HL-60 (cell line): Measurements from ENCODE around the gene AGPAT4.

Source experiments
- DNase-seq, 2 experiments: peaks; one replicate each; pipeline ENCODE4 v3.0.0-alpha.2; 2010 to 2020; ENCODE audit warnings: low read depth in 1 of 2, low spot score in 1 of 2
- H3K27ac ChIP-seq: fragments of 250-450 bp; sonication (Bioruptor Pico); replicated peaks from 2 replicates; pipeline ENCODE4 v1.5.1; 2020; ENCODE audit warnings: mild to moderate bottlenecking, moderate library complexity
- H3K27me3 ChIP-seq: fragments of 250-450 bp; sonication (Bioruptor Pico); 2 replicates; pipeline ENCODE4 v1.5.1; 2021; ENCODE audit warnings: mild to moderate bottlenecking, moderate library complexity; ENCODE audit not compliant: insufficient read depth, poor library complexity, severe bottlenecking
- H3K4me3 ChIP-seq: replicated peaks from 2 replicates; pipeline ENCODE4 v1.5.1; 2011; ENCODE audit warnings: mild to moderate bottlenecking, control low read depth, low read length; ENCODE audit not compliant: insufficient read depth
- GABPA ChIP-seq: IDR thresholded peaks from 2 replicates; pipeline ENCODE4 v1.6.1; 2012; ENCODE audit warnings: low read depth
- POLR2AphosphoS5 ChIP-seq: IDR thresholded peaks from 2 replicates; pipeline ENCODE4 v1.6.1; 2012; ENCODE audit warnings: low read depth
- SPI1 ChIP-seq: IDR thresholded peaks from 2 replicates; pipeline ENCODE4 v1.6.1; 2012; ENCODE audit warnings: low read depth, mild to moderate bottlenecking, borderline replicate concordance
- TF ChIP-seq, protein P1 (sequence below): IDR thresholded peaks from one replicate; pipeline ENCODE4 v1.5.1; 2011; ENCODE audit warnings: low read length, control low read depth, inconsistent platforms; ENCODE audit not compliant: insufficient read depth
- TF ChIP-seq, protein P2 (sequence below): IDR thresholded peaks from 2 replicates; pipeline ENCODE4 v1.6.1; 2012; ENCODE audit warnings: low read depth; ENCODE audit not compliant: insufficient replicate concordance

Gene AGPAT4

DNA sequence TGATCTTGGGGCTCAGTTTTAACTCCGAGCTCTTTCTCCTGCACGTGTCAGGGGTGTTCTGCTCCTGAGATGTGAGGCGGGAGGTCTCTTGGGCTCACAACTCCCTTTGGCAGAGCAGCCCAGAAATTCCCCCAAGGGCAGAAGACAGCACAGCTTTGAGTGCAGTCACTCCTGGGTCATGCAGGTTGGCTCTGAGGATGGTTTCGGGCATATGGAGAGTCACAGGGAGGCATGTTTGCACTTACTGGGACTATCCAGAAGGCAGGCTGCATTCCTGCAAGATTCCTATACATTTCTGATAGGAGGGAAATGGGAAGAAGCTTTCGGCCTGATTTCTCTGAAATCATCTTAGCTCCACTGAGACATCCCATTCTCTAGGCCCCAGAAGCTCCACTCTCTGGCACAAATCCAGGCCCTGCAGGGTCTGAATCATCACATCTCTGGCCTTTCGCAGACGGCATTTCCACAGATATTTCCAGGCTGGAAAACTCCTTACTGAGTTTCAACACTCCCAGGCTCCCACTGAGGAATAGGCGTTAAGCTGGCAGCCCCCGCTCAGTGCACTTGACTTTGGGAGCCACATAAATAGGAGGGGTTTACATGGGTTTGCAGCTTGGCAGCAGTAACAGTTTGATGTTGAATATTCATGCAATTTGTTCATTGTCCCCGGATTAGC lies 39.7 kb downstream of the AGPAT4 start:
- no peak overlapping the region for H3K27ac ChIP-seq
- TF ChIP-seq GABPA (no peak), POLR2AphosphoS5 (no peak), SPI1 (no peak)
- TF ChIP-seq, protein P1, sequence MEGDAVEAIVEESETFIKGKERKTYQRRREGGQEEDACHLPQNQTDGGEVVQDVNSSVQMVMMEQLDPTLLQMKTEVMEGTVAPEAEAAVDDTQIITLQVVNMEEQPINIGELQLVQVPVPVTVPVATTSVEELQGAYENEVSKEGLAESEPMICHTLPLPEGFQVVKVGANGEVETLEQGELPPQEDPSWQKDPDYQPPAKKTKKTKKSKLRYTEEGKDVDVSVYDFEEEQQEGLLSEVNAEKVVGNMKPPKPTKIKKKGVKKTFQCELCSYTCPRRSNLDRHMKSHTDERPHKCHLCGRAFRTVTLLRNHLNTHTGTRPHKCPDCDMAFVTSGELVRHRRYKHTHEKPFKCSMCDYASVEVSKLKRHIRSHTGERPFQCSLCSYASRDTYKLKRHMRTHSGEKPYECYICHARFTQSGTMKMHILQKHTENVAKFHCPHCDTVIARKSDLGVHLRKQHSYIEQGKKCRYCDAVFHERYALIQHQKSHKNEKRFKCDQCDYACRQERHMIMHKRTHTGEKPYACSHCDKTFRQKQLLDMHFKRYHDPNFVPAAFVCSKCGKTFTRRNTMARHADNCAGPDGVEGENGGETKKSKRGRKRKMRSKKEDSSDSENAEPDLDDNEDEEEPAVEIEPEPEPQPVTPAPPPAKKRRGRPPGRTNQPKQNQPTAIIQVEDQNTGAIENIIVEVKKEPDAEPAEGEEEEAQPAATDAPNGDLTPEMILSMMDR: no peak
- TF ChIP-seq, protein P2, sequence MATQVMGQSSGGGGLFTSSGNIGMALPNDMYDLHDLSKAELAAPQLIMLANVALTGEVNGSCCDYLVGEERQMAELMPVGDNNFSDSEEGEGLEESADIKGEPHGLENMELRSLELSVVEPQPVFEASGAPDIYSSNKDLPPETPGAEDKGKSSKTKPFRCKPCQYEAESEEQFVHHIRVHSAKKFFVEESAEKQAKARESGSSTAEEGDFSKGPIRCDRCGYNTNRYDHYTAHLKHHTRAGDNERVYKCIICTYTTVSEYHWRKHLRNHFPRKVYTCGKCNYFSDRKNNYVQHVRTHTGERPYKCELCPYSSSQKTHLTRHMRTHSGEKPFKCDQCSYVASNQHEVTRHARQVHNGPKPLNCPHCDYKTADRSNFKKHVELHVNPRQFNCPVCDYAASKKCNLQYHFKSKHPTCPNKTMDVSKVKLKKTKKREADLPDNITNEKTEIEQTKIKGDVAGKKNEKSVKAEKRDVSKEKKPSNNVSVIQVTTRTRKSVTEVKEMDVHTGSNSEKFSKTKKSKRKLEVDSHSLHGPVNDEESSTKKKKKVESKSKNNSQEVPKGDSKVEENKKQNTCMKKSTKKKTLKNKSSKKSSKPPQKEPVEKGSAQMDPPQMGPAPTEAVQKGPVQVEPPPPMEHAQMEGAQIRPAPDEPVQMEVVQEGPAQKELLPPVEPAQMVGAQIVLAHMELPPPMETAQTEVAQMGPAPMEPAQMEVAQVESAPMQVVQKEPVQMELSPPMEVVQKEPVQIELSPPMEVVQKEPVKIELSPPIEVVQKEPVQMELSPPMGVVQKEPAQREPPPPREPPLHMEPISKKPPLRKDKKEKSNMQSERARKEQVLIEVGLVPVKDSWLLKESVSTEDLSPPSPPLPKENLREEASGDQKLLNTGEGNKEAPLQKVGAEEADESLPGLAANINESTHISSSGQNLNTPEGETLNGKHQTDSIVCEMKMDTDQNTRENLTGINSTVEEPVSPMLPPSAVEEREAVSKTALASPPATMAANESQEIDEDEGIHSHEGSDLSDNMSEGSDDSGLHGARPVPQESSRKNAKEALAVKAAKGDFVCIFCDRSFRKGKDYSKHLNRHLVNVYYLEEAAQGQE: no peak
- no peak for DNase-seq
- no peaks in the 10 kb centered on the region for H3K27me3 ChIP-seq
- no peak overlapping the region for H3K4me3 ChIP-seq

DNA sequence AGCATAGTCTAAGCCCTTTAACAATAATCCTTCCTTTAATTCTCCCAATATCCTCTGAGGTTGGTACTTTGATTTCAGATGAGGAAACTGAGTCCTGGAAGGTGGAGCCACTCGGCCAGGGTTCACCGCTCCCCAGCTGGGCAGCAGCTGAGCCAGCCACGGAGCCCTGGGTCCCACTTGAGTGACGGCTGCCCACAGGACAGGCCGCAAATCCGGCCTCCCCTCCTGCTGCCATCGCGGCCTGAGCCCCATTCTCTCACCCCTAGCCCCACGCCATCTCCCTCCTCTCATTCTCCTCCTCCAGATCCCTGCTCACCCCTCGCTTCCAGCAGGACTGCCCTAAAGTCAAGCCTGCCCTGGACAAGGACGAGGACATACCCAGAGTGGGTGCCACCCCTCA lies 41.4 kb downstream of the AGPAT4 start:
- DNase-seq: no peak
- Histone ChIP-seq H3K4me3 (no peak overlapping the region), H3K27me3 (no peaks in the 10 kb centered on the region), H3K27ac (no peak overlapping the region)
- TF ChIP-seq, protein P1: no peak
- TF ChIP-seq POLR2AphosphoS5: no peak
- no peak for TF ChIP-seq SPI1
- TF ChIP-seq, protein P2: no peak
- no peak for TF ChIP-seq GABPA

DNA sequence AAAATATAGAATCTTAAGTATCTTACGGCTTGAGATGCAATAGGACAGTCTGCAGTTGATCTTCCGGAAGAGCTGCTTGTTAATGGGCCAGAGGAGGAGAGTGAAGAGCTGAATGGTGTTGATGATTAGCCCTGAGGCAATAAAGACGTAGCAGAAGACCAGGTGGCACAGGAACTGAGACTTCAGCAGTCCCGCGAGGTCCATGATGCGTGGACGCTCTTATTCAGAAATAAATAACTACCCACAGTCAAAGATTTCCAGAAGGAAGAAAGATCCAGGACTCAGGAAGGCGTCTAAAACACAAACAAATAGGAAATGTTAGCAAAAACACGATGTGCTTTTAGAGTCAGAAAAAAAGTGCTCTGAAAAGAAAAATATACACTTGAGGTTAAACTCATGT lies 41.9 kb downstream of the AGPAT4 start:
- H3K4me3 ChIP-seq: no peak overlapping the region
- TF ChIP-seq SPI1 (no peak), GABPA (no peak), POLR2AphosphoS5 (no peak)
- TF ChIP-seq, protein P2: no peak
- TF ChIP-seq, protein P1: no peak
- H3K27me3 ChIP-seq: no peaks in the 10 kb centered on the region
- no peak overlapping the region for H3K27ac ChIP-seq
- no peak for DNase-seq
